HL-60/S4 treated with retinoic acid at 250 ng/mL for 4 days and 3 days (cell line): ENCODE measurements around the gene MYBPH.

Source experiments
- in situ Hi-C: fragments of 300-500 bp; cut with MboI; formaldehyde crosslinking; loops from 2 replicates; pipeline ENCODE4 v1.7.0; 2022; ENCODE audit warnings: low sequenced_read_pairs

The MYBPH gene

GRCh38 chr1:203135636-203136305 lies 39.9 kb downstream of the MYBPH start:
- in situ Hi-C loops = no loop called here

- in situ Hi-C loops = no loop called here
Measured at GRCh38 chr1:203133970-203134725, 41.5 kb downstream of the MYBPH start.

GRCh38 chr1:203131548-203132200 lies 44.0 kb downstream of the MYBPH start:
- in situ Hi-C loops = no loop called here

GRCh38 chr1:203130358-203130985 lies 45.2 kb downstream of the MYBPH start:
- in situ Hi-C loops = no loop called here

- in situ Hi-C loops = no loop called here
Measured at GRCh38 chr1:203129501-203130231, 46.0 kb downstream of the MYBPH start.

- in situ Hi-C loops = no loop called here
Measured at GRCh38 chr1:203128716-203129500, 46.7 kb downstream of the MYBPH start.

GRCh38 chr1:203128431-203128715 lies 47.3 kb downstream of the MYBPH start:
- in situ Hi-C loops = no loop called here

GRCh38 chr1:203127666-203128430 lies 47.8 kb downstream of the MYBPH start, which contains the start of gene ADORA1:
TSS of gene ADORA1 (plus strand) at chr1:203127726. CDS start at chr1:203128842, 1,116 bp downstream.
- in situ Hi-C loops = no loop called here

- in situ Hi-C loops = no loop called here
Measured at GRCh38 chr1:203126866-203127665, 48.6 kb downstream of the MYBPH start.

- in situ Hi-C loops = no loop called here
Measured at GRCh38 chr1:203126151-203126865, 49.3 kb downstream of the MYBPH start.

GRCh38 chr1:203124546-203125317 lies 50.9 kb downstream of the MYBPH start:
- in situ Hi-C loops = no loop called here

GRCh38 chr1:203124011-203124410 lies 51.6 kb downstream of the MYBPH start:
- in situ Hi-C loops = no loop called here

- in situ Hi-C loops = no loop called here
Measured at GRCh38 chr1:203122159-203122558, 53.5 kb downstream of the MYBPH start.

- in situ Hi-C loops = no loop called here
Measured at GRCh38 chr1:203121186-203122015, 54.2 kb downstream of the MYBPH start.

- in situ Hi-C loops = no loop called here
Measured at GRCh38 chr1:203120325-203121153, 55.1 kb downstream of the MYBPH start.
